H9 (cell line): ENCODE measurements around the gene CDK11A. TPM values are rescaled to one million over a fixed set of nuclear protein-coding genes. Genes with fewer than 3 reads are reported as not detected.

Source experiments
- DNase-seq: peaks from one replicate; pipeline ENCODE4 v3.0.0-alpha.2; 2017
- H2AFZ ChIP-seq: one replicate; pipeline ENCODE4 v1.6.1; 2013; ENCODE audit warnings: mild to moderate bottlenecking, low read length, control low read depth, moderate library complexity
- H2AK5ac ChIP-seq: 2 replicates; pipeline ENCODE4 v1.6.1; 2013; ENCODE audit warnings: low read length, control low read depth, mixed read lengths; ENCODE audit not compliant: insufficient read length
- H2BK120ac ChIP-seq: one replicate; pipeline ENCODE4 v1.6.1; 2013; ENCODE audit warnings: low read depth, mild to moderate bottlenecking, low read length, control low read depth, inconsistent platforms; ENCODE audit not compliant: poor library complexity, severe bottlenecking
- H2BK12ac ChIP-seq: 2 replicates; pipeline ENCODE4 v1.6.1; 2013; ENCODE audit warnings: low read length, control low read depth, mixed read lengths, low read depth; ENCODE audit not compliant: insufficient read length
- H2BK15ac ChIP-seq: 2 replicates; pipeline ENCODE4 v1.6.1; 2013; ENCODE audit warnings: low read depth, low read length, control low read depth
- H2BK20ac ChIP-seq: one replicate; pipeline ENCODE4 v1.6.1; 2013; ENCODE audit warnings: low read depth, mild to moderate bottlenecking, low read length, control low read depth, inconsistent platforms; ENCODE audit not compliant: poor library complexity, severe bottlenecking
- H2BK5ac ChIP-seq: 2 replicates; pipeline ENCODE4 v1.6.1; 2013; ENCODE audit warnings: low read length, control low read depth, mixed read lengths; ENCODE audit not compliant: insufficient read length
- H3K14ac ChIP-seq: 2 replicates; pipeline ENCODE4 v1.6.1; 2013; ENCODE audit warnings: low read length, control low read depth; ENCODE audit not compliant: insufficient read depth
- H3K18ac ChIP-seq: 2 replicates; pipeline ENCODE4 v1.6.1; 2013; ENCODE audit warnings: low read depth, mild to moderate bottlenecking, mixed read lengths, low read length, control low read depth; ENCODE audit not compliant: insufficient read length
- H3K23ac ChIP-seq: 2 replicates; pipeline ENCODE4 v1.6.1; 2013; ENCODE audit warnings: low read length, control low read depth, mixed read lengths, low read depth; ENCODE audit not compliant: insufficient read length
- H3K23me2 ChIP-seq: 2 replicates; pipeline ENCODE4 v1.6.1; 2013; ENCODE audit warnings: low read depth, mild to moderate bottlenecking, mixed read lengths, low read length, control low read depth; ENCODE audit not compliant: insufficient read length, poor library complexity, severe bottlenecking
- H3K27ac ChIP-seq: 2 replicates; pipeline ENCODE4 v1.5.1; 2013; ENCODE audit warnings: low read length, control low read depth, mixed read lengths, low read depth; ENCODE audit not compliant: insufficient read length
- H3K27me3 ChIP-seq: 2 replicates; pipeline ENCODE4 v1.6.1; 2013; ENCODE audit warnings: low read length, control low read depth, inconsistent platforms; ENCODE audit not compliant: insufficient read depth
- H3K4ac ChIP-seq: 2 replicates; pipeline ENCODE4 v1.6.1; 2013; ENCODE audit warnings: low read depth, mild to moderate bottlenecking, control low read depth, inconsistent platforms, low read length, moderate library complexity
- H3K4me1 ChIP-seq: 2 replicates; pipeline ENCODE4 v1.6.1; 2013; ENCODE audit warnings: low read length, control low read depth, inconsistent platforms; ENCODE audit not compliant: insufficient read depth
- H3K4me2 ChIP-seq: 2 replicates; pipeline ENCODE4 v1.6.1; 2013; ENCODE audit warnings: low read length, control low read depth, mixed read lengths; ENCODE audit not compliant: insufficient read length, insufficient read depth
- H3K56ac ChIP-seq: 2 replicates; pipeline ENCODE4 v1.6.1; 2013; ENCODE audit warnings: low read depth, mild to moderate bottlenecking, mixed read lengths, low read length, control low read depth; ENCODE audit not compliant: insufficient read length
- H3K79me1 ChIP-seq: 2 replicates; pipeline ENCODE4 v1.6.1; 2013; ENCODE audit warnings: low read depth, mild to moderate bottlenecking, moderate library complexity, low read length, control low read depth, inconsistent platforms; ENCODE audit not compliant: insufficient read depth, poor library complexity, severe bottlenecking
- H3K79me2 ChIP-seq: 2 replicates; pipeline ENCODE4 v1.6.1; 2013; ENCODE audit warnings: low read length, control low read depth, inconsistent platforms; ENCODE audit not compliant: insufficient read depth
- H3K9ac ChIP-seq: 2 replicates; pipeline ENCODE4 v1.6.1; 2013; ENCODE audit warnings: low read length, control low read depth, mixed read lengths; ENCODE audit not compliant: insufficient read length; ENCODE audit errors: extremely low read depth
- H3K9me3 ChIP-seq: one replicate; pipeline ENCODE4 v1.6.1; 2013; ENCODE audit warnings: low read depth, low read length, inconsistent platforms; ENCODE audit not compliant: control insufficient read depth
- H3T11ph ChIP-seq: one replicate; pipeline ENCODE4 v1.6.1; 2013; ENCODE audit warnings: mild to moderate bottlenecking, low read length, control low read depth, inconsistent platforms
- H4K20me1 ChIP-seq: one replicate; pipeline ENCODE4 v1.6.1; 2013; ENCODE audit not compliant: control insufficient read depth, insufficient read length, insufficient read depth
- H4K5ac ChIP-seq: 2 replicates; pipeline ENCODE4 v1.6.1; 2013; ENCODE audit warnings: low read depth, mild to moderate bottlenecking, mixed read lengths, low read length, control low read depth; ENCODE audit not compliant: insufficient read length
- H4K8ac ChIP-seq: replicated peaks from 2 replicates; pipeline ENCODE4 v1.6.1; 2013; ENCODE audit warnings: low read length, control low read depth, mixed read lengths, low read depth; ENCODE audit not compliant: insufficient read length
- H4K91ac ChIP-seq: 2 replicates; pipeline ENCODE4 v1.6.1; 2013; ENCODE audit warnings: low read depth, mild to moderate bottlenecking, moderate library complexity, mixed read lengths, low read length, control low read depth; ENCODE audit not compliant: insufficient read length
- H3K27ac Mint-ChIP-seq, 3 experiments: 2 replicates in 2 of 3; 3 replicates in 1 of 3; pipeline ENCODE4 v1.8.0; 2020 to 2021; ENCODE audit warnings: mixed read lengths in 3 of 3, mild to moderate bottlenecking in 1 of 3, moderate library complexity in 1 of 3
- H3K27me3 Mint-ChIP-seq: 2 replicates; pipeline ENCODE4 v1.8.0; 2021; ENCODE audit warnings: low read depth, mild to moderate bottlenecking, moderate library complexity, mixed read lengths
- H3K36me3 Mint-ChIP-seq, 3 experiments: 2 replicates in 2 of 3; 3 replicates in 1 of 3; pipeline ENCODE4 v1.8.0; 2020 to 2021; ENCODE audit warnings: low read depth in 3 of 3, mixed read lengths in 3 of 3; ENCODE audit not compliant: insufficient read depth in 1 of 3
- H3K4me1 Mint-ChIP-seq, 2 experiments: 2 replicates each; pipeline ENCODE4 v1.8.0; 2020; ENCODE audit warnings: mixed read lengths in 2 of 2
- H3K4me3 Mint-ChIP-seq, 2 experiments: 2 replicates in 1 of 2; 3 replicates in 1 of 2; pipeline ENCODE4 v1.8.0; 2020 to 2021; ENCODE audit warnings: mild to moderate bottlenecking in 2 of 2, mixed read lengths in 2 of 2, moderate library complexity in 1 of 2
- H3K9me3 Mint-ChIP-seq, 2 experiments: 2 replicates in 1 of 2; 3 replicates in 1 of 2; pipeline ENCODE4 v1.8.0; 2020; ENCODE audit warnings: mild to moderate bottlenecking in 2 of 2, mixed read lengths in 2 of 2, moderate library complexity in 1 of 2
- WGBS: extraction: QIAGEN DNeasy Blood & Tissue Kit; methylation state at CpG from one replicate; pipeline ENCODE4 v1.1.7; 2013; ENCODE audit warnings: missing lambda C conversion rate, low lambda C conversion rate, mixed read lengths; ENCODE audit not compliant: insufficient read length; ENCODE audit errors: extremely low coverage; 5-methylcytosine and 5-hydroxymethylcytosine counted together
- total RNA-seq: library from RNA; stranded (reverse); gene quantifications from 2 replicates; pipeline ENCODE4 v1.2.1, GENCODE V29; 2021
- TF ChIP-seq, protein P1 (sequence below): fragments of 200-600 bp; sonication (generic); conservative IDR thresholded peaks from 3 replicates; pipeline ENCODE4 v1.8.0; 2021; ENCODE audit warnings: antibody characterized with exemption, mild to moderate bottlenecking

The CDK11A gene
- total RNA-seq, 1 experiment from 2014 or later, result 49.5 TPM

DNA sequence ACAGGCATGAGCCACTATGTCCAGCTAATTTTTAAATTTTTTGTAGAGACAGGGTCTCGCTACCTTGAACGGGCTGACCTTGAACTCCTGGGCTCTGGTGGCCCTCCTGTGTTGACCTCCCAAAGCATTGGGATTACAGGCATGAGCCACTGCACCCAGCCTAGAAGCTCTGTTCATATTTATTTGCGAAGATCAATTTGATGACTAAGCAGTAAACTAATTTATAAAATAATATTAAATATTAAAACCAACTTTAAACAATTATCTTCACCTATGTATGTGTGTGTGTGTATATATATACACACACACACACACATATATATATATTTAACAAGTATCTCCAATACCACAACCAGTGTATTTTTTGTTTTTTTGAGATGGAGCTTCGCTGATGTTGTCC is 49.7 kb upstream of the CDK11A start:
- H4K5ac ChIP-seq, result no peak overlapping the region
- H3K4me2 ChIP-seq, result no peak overlapping the region
- no peak overlapping the region for H4K91ac ChIP-seq
- H2AK5ac ChIP-seq, result no peak overlapping the region
- H3K23me2 ChIP-seq, result peaks cover 5% of the 10 kb centered on the region
- no peaks in the 10 kb centered on the region for H4K20me1 ChIP-seq
- Mint-ChIP-seq H3K9me3 (peaks cover 18 to 21% of the 10 kb centered on the region in 2 experiments), H3K4me3 (no peak overlapping the region), H3K4me1 (peaks cover 17 to 24% of the 10 kb centered on the region in 2 experiments), H3K27ac (no peak overlapping the region), H3K27me3 (no peaks in the 10 kb centered on the region), H3K36me3 (peaks cover 42 to 59% (median 48%) of the 10 kb centered on the region in 3 experiments)
- H3K9ac ChIP-seq, result no peak overlapping the region
- H3K27me3 ChIP-seq, result no peaks in the 10 kb centered on the region
- no peak overlapping the region for H3K27ac ChIP-seq
- no peak overlapping the region for H2BK20ac ChIP-seq
- WGBS, result no CpG with 5 or more reads among the region's 4 CpGs
- peaks cover 4% of the 10 kb centered on the region for H3K9me3 ChIP-seq
- peaks cover 8% of the 10 kb centered on the region for H3K79me1 ChIP-seq
- no peak overlapping the region for H2AFZ ChIP-seq
- H2BK15ac ChIP-seq, result no peak overlapping the region
- H2BK120ac ChIP-seq, result no peak overlapping the region
- TF ChIP-seq, protein P1, sequence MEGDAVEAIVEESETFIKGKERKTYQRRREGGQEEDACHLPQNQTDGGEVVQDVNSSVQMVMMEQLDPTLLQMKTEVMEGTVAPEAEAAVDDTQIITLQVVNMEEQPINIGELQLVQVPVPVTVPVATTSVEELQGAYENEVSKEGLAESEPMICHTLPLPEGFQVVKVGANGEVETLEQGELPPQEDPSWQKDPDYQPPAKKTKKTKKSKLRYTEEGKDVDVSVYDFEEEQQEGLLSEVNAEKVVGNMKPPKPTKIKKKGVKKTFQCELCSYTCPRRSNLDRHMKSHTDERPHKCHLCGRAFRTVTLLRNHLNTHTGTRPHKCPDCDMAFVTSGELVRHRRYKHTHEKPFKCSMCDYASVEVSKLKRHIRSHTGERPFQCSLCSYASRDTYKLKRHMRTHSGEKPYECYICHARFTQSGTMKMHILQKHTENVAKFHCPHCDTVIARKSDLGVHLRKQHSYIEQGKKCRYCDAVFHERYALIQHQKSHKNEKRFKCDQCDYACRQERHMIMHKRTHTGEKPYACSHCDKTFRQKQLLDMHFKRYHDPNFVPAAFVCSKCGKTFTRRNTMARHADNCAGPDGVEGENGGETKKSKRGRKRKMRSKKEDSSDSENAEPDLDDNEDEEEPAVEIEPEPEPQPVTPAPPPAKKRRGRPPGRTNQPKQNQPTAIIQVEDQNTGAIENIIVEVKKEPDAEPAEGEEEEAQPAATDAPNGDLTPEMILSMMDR, result no peak
- H3K14ac ChIP-seq, result no peak overlapping the region
- no peak overlapping the region for H3T11ph ChIP-seq
- H2BK12ac ChIP-seq, result no peak overlapping the region
- no peak overlapping the region for H3K4ac ChIP-seq
- DNase-seq, result no peak
- H3K18ac ChIP-seq, result no peak overlapping the region
- H3K79me2 ChIP-seq, result peaks cover 27% of the 10 kb centered on the region
- peaks cover 5% of the 10 kb centered on the region for H3K4me1 ChIP-seq
- H3K23ac ChIP-seq, result no peak overlapping the region
- H4K8ac ChIP-seq, result no peak overlapping the region
- H3K56ac ChIP-seq, result no peak overlapping the region
- H2BK5ac ChIP-seq, result no peak overlapping the region
